Measurements from ENCODE around the gene DUSP15. TPM values are rescaled to one million over a fixed set of nuclear protein-coding genes. Genes with fewer than 3 reads are reported as not detected.

Gene DUSP15
- total and polyA plus RNA-seq, 2 experiments from 2014 or later = 7.2 to 20.3 TPM

- Histone ChIP-seq H3K27ac (no peak overlapping the region), H3K36me3 (no peaks in the 10 kb centered on the region), H3K27me3 (peaks cover 35% of the 10 kb centered on the region), H3K4me3 (no peak overlapping the region), H3K9me3 (ENCODE audit: low read depth) (no peaks in the 10 kb centered on the region), H3K4me1 (ENCODE audit: low read depth) (no peaks in the 10 kb centered on the region)
- TF ChIP-seq CTCF (IDR thresholded peaks at IDR 0.05; ENCODE audit: low read depth, low read length) = no peak
- no peak for DNase-seq (ENCODE audit: low read depth in 1 of 2, low spot score in 1 of 2)
Observed at GRCh38 chr20:31851240-31851955, 18.9 kb downstream of the DUSP15 start.

- no peaks in the 10 kb centered on the region for H3K36me3 ChIP-seq
- H3K9me3 ChIP-seq (ENCODE audit: low read depth) = no peaks in the 10 kb centered on the region
- no peak overlapping the region for H3K27ac ChIP-seq
- H3K4me3 ChIP-seq = no peak overlapping the region
- peaks cover 29% of the 10 kb centered on the region for H3K27me3 ChIP-seq
- no peak for DNase-seq (ENCODE audit: low read depth in 1 of 2, low spot score in 1 of 2)
- peaks cover 9% of the 10 kb centered on the region for H3K4me1 ChIP-seq (ENCODE audit: low read depth)
- no peak for TF ChIP-seq CTCF (IDR thresholded peaks at IDR 0.05; ENCODE audit: low read depth, low read length)
Observed at GRCh38 chr20:31849306-31849930, 20.9 kb downstream of the DUSP15 start.

- H3K36me3 ChIP-seq = no peaks in the 10 kb centered on the region
- no peak for DNase-seq (ENCODE audit: low read depth in 1 of 2, low spot score in 1 of 2)
- H3K27me3 ChIP-seq = peaks cover 29% of the 10 kb centered on the region
- H3K9me3 ChIP-seq (ENCODE audit: low read depth) = no peaks in the 10 kb centered on the region
- H3K4me1 ChIP-seq (ENCODE audit: low read depth) = peaks cover 9% of the 10 kb centered on the region
- TF ChIP-seq CTCF (IDR thresholded peaks at IDR 0.05; ENCODE audit: low read depth, low read length) = no peak
- no peak overlapping the region for H3K27ac ChIP-seq
- no peak overlapping the region for H3K4me3 ChIP-seq
Observed at GRCh38 chr20:31848088-31848999, 22.0 kb downstream of the DUSP15 start.

- H3K9me3 ChIP-seq (ENCODE audit: low read depth) = no peaks in the 10 kb centered on the region
- H3K27ac ChIP-seq = no peak overlapping the region
- peaks cover 16% of the 10 kb centered on the region for H3K4me1 ChIP-seq (ENCODE audit: low read depth)
- H3K36me3 ChIP-seq = no peaks in the 10 kb centered on the region
- H3K4me3 ChIP-seq = no peak overlapping the region
- TF ChIP-seq CTCF (IDR thresholded peaks at IDR 0.05; ENCODE audit: low read depth, low read length) = no peak
- no peak for DNase-seq (ENCODE audit: low read depth in 1 of 2, low spot score in 1 of 2)
- H3K27me3 ChIP-seq = peaks cover 29% of the 10 kb centered on the region
Observed at GRCh38 chr20:31846793-31847138, 23.6 kb downstream of the DUSP15 start.

- peaks cover 18% of the 10 kb centered on the region for H3K4me1 ChIP-seq (ENCODE audit: low read depth)
- H3K9me3 ChIP-seq (ENCODE audit: low read depth) = no peaks in the 10 kb centered on the region
- H3K27ac ChIP-seq = no peak within 1 kb of the TSS
- H3K4me3 ChIP-seq = no peak within 1 kb of the TSS
- TF ChIP-seq CTCF (IDR thresholded peaks at IDR 0.05; ENCODE audit: low read depth, low read length) = no peak
- no peaks in the 10 kb centered on the region for H3K36me3 ChIP-seq
- H3K27me3 ChIP-seq = peaks cover 19% of the 10 kb centered on the region
- peak; percentile 18 to 78 for DNase-seq (ENCODE audit: low read depth in 1 of 2, low spot score in 1 of 2)
Observed at GRCh38 chr20:31845300-31845863, 24.9 kb downstream of the DUSP15 start, which contains the start of gene FOXS1. FOXS1 (minus strand) TSS chr20:31845604; CDS start chr20:31845542, 62 bp downstream.
